Glomerular visceral epithelial cell (primary cell): ENCODE data around the gene DIS3L.
"Not testable (repeated sequence)": the region's sequence is repeated elsewhere in the genome, so short reads cannot be mapped to it uniquely, and the experiment has no call there.

Source experiments
- DNase-seq: peaks from one replicate; pipeline ENCODE4 v3.0.0-alpha.2; 2016; ENCODE audit errors: extremely low spot score

Gene DIS3L

DNA sequence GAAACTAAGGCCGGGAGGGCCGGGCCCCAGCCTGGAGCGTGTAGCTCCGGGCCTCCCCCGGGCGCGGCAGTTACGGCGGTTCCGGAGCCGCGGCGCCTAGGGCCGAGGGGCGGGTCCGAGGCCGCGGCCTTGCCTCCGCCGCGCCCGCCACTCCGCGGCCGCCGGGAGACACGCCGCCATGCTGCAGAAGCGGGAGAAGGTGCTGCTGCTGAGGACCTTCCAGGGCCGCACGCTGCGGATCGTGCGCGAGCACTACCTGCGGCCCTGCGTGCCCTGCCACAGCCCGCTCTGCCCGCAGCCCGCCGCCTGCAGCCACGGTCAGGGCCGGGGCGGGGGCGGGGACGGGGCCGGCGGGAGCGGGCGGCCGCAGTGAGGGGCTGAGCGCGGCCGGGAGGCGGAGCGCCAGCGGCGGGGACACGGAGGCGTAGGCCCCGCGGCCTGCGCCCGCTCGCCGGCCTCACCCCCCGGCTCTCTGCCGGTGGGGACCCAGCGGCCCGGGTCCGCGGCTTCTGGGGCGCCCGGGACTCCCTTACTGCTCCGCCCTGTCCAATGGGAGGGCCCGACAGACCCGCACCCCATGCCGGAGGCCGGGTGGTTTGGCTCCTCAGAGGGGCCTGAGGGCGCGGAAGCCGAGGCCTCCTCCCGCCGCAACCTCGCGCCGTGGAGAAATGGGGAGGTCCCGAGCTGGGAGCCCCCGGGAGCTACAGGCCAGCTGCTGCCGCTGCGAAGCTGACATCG lies at the start of gene DIS3L:
DIS3L (plus strand) TSS at position 150 of the 738 bp plus-strand sequence; CDS start at position 179, 29 bp downstream.
- peak; percentile 58 for DNase-seq

DNA sequence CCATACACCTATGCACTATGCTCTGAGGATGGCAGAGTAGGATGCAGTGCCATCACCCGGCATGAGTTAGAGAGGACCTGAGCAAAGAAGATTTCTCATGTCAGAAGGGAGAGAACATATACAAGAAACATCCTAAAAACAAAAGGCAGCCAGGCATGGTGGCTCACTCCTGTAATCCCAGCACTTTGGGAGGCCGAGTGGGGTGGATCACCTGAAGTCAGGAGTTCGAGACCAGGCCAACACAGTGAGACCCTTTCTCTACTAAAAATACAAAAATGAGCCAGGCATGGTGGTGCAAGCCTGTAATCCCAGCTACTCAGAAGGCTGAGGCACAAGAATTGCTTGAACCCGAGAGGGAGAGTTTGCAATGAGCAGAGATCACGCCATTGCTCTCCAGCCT lies 47.5 kb upstream of the DIS3L start:
- DNase-seq: not testable (repeated sequence)

DNA sequence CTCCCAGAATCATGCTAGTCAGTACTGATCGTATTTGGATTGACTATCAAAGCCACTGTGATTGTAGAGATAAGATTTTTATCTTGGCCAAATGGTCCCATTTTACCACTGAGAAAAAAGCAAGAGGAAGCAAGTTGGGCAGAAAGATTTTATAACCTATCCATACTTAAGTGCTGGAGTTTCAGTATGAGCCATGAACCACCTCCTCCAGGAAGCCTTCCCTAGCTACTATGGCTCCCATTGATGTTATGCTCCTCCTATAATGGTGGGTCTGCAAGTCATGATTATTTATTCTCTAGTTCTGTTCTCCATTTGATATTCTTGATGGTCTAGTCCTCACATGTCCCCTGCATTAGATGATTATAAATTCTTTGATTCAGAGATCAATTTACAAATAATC lies 46.4 kb upstream of the DIS3L start:
- no peak for DNase-seq

DNA sequence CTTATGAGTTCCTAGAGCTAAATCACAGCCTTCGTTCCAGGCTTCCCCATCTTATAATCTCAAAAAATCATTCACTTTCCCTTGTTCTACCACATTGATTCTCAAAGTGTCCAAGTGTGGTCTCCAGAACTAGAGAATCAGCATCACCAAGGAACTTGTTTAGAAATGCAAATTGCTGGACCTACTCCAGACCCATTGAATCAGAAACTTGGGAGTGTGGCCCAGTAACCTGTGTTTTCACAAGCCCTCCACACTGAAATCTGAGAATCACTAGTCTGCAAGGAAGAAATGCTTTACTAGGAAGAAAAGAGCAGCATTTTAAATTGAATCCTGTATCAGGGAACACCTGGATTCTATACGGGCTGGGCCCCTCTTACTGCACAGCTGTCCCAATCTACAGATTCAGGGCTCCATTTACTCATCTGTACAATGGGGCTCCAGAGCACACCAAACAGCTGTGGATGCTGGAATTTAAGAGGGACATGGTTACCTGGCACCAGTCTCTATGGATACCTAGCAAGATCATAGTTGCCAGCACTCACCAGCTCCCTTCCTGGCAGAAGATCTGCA lies 43.7 kb upstream of the DIS3L start:
- DNase-seq: no peak

DNA sequence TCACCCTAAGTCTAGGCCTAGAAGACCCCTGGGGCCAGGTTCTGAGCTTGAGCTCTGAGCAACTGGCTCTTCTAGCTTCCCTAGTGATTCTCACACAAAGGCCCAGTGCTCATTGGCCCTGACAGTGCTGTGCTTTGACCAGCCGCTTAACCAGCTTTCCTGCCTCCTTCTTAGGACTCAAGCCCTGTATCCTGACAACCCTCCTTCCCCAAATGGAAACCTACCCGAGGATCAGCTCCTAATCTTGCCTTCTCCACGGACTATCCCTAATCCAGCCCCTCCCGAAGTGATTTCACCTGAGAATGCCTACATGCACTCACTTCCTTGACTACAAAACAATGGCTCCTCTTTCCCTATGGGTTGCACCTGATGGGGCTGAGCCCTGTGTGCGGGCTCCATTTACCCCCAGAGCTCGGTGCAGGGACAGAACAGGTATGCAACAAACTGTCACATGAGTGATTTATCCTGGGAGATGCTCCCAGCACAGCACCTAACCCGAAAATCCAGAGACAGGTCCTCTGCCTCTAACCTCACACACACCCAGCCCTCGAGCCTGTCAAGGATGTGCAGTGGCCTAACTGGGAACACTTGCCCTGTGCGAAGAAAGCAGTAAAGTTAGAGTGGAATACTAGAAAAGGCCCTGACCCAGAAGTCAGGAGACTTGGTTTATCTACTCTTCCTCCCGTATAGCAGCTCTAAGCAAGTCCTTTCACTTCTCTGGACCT lies 42.1 kb upstream of the DIS3L start:
- no peak for DNase-seq

DNA sequence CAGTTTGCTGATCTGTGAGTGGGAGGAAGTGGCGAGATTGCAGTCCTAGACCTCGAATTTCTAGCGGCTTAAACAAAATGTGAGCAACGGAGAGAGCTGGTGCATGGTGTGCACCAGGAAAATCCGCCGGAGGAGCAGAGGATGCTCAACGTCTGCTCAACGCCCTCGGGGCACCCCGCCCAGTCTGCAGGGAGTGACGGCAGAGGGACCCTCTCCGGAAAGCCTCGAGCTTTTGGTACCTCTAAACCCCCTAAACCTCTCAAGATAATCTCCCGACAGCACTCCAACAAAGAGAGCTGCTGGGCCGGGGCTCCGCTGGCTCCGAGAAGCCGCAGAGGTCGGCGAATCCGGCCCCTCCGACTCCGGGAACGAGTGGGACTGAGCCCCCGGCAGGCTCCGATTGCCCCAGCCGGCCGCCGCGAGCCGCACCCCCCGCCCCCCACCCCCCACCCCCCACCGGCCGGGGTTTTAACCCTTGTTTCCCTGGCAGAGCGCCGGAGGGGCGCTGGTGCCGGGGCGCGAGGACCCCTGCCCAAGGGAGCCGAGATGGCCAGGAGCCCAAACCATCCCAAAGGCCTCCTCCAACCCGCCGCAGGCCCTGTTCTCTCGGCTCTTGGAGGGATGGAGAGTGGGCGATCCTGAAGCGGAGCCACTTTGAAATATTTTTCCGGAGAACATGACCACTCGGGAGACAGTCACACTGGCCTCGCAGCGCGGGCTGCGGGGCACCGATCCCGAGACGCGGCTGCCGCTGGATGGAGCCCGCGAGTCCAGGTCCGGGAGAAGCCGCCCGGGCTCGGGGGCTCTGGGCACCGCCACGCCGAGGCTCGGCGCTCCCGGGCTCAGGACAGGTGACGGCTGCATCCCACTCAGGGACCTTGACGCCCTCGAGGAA lies 41.3 kb upstream of the DIS3L start:
- peak; percentile 50 for DNase-seq

DNA sequence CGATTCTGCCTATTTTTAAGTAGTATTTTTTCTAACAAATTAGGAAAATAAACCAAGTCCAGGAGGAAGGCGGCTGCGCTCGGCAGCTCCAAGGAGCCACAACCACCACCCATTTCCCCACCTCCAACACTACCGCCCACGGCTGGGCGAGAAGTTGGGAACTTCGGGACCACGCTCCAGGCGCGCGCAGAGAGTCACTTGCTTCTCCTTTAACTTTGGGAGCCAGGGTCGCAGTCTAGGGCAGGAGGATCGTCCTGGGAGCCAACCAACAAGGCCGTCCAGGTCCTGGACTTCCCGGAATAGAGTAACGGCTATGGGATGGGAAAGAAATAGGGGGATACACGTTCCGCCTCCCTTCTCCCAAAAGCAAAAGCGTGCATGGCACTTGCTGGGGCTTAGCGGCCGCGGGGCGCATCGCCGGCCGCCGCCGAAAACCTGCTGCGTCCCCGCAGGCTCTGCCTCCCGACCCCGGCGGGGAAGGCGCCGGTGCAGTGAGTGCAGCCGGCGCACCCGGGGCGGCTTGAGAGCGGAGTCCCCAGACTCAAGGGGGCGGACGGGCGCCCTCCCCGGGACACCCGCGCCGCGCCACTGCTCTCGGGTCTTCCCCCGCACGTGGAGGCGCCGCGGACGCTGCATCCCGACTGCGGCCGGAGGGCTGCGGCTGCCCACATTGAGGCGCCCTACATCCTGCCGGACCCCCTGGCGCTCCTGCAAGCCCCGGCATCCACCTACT lies 40.5 kb upstream of the DIS3L start:
- DNase-seq: peak; percentile 5

DNA sequence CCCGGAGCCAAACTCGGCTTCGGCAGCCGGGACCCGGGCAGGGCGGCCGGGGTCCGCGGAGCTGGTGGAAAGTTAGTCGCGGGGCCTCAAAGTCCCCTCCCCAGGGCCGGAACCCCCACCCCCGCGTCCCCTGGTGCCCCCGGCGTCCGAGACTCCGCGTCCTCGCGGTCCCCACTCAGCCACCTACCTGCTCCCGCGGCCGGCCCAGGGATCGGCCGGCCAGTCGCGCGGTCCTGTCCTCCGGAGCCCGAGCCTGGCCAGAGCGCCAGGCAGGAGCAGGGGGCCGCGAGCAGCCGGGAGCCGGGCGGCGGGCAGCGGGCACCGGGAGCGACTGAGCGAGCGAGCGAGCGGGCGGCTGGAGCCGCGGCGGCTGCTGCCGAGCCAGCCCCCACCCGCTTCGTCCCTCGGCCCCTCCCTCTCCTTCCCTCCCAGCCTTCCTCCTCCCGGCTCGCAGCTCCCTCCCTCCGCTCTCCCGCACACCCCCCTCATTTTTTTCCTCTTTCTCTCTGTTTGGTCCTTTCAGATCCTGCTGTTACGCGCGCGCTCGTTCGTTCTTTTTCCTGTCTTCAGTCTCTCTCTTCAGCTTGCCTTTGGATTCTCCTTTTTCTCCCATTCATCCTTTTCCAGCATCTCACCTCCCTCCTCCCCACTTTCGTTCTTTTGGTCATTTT lies 39.8 kb upstream of the DIS3L start, which contains the start of gene MEGF11:
MEGF11 (minus strand) TSS at position 333 of the 671 bp plus-strand sequence. CDS start 125,347 bp downstream, outside the sequence.
- peak; percentile 17 for DNase-seq

DNA sequence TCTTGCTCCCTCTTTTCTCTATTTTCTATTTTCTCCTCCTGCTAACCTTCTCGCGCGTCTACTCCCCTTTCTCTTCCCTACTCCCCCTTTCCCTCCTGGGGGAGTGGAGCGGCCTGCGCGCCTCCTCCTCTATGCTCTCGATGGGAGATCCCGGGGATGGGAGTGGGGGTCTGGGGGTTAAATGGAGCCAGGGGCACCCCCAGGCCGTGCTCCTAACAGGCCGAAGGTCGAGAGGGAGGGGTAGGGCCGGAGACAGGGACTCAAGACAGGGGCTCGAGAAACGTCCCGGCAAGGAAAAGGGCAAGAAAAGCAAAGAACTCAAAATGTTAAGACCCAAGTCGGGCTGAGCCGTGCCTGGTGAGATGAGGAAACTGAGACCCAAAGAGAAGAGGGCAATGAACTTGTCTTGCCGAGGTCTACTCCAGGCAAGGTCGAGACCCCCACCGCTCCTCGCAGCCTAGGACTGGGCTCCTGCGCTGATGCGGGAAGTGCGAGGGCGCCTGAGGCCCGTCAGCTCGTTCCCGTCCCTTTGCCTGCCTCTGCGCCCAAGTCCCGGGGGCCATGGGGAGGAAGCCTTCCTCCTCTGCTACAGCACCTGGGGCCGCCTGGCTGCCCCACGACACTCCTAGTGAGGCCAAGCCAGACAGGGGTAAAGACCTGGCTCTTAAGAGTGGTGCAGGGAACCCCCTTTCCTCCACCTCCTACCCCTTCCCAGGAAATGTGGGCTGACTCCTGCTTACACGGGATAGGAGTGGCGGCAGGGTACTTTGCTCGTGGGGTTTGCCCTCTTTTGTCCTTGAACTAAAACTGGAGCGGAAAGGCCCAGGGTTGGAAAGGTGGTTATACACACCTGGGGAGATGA lies 39.0 kb upstream of the DIS3L start:
- no peak for DNase-seq

DNA sequence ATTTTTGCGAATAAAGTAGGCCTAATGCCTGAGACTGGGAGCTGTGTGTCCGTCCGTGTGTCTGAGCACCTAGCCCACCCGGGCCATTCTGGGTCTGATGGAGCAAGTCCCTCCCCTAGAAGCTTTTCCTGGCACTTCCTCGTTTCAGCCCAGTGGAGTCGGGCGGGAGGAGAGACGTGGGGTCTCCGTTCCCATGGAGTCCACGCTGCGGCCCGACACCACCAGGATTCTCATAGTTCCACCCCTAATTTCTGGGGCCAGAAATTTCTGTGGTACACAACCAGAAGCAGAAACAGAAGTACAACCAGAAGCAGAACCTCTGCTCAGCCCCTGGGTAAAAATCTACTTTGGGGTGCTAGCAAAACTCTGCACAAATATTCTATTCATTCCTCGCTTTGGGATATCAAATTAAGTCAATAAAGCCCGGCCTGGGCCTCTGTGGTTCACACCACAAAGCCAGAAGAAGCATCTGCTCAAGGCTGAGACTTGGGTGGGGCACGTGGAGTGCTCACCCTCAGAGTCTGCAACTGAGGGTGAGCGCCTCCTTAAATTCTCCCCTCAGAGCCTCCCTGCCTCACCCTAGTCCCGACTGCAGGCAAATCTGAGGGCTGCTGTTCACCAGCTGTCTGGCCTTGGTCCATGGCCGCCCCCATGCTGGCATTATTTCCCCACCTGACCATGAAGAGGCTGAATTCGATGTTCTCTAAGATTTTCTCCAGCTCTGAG lies 38.3 kb upstream of the DIS3L start:
- no peak for DNase-seq

DNA sequence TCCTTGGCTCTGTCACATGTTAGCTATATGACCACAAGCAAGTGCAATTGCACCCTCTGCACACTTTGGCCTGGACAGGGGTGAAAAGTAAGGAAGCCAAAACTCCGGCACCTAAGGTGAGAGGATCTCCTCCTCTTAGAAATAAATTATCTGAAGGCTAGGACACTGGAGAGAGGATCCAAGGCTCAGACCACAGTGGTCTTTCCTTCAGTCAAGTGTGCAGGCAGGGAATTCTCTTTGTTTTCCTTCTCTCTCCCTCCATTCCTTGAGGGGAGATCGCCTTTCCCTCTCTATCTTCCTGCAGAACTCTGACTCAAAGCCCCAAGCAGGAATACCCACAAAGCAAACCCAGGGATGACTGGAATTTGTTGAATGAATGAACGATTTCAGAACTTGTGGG lies 36.7 kb upstream of the DIS3L start:
- no peak for DNase-seq

DNA sequence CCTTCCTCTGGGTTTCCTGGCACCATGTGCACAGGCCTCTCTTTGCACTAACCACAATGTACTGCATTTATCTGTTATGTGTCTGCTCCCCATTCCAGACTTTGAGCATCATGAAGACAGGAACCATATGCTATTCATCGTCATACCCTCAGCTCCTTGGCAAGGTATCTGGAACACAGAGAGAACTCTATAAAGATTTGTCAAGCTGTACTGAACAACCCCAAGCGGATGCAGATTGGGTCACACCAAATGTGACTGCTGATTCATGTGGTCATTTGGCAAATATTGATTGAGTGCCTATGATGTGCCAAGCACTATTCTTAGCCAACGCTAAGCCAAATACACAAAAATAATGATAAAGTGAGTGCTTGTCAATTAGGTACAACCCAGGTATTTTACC lies 32.3 kb upstream of the DIS3L start:
- no peak for DNase-seq

DNA sequence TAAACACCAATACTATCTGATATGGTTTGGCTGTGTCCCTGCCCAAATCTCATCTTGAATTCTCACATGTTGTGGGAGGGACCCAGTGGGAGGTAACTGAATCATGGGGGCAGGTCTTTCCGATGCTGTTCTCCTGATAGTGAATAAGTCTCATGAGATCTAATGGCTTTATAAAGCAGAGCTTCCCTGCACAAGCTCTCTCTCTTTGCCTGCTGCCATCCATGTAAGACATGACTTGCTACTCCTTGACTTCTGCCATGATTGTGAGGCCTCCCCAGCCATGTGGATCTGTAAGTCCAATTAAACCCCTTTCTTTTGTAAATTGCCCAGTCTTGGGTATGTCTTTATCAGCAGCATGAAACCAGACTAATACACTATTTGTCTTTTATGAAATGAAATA lies 30.5 kb upstream of the DIS3L start:
- not testable (repeated sequence) for DNase-seq

DNA sequence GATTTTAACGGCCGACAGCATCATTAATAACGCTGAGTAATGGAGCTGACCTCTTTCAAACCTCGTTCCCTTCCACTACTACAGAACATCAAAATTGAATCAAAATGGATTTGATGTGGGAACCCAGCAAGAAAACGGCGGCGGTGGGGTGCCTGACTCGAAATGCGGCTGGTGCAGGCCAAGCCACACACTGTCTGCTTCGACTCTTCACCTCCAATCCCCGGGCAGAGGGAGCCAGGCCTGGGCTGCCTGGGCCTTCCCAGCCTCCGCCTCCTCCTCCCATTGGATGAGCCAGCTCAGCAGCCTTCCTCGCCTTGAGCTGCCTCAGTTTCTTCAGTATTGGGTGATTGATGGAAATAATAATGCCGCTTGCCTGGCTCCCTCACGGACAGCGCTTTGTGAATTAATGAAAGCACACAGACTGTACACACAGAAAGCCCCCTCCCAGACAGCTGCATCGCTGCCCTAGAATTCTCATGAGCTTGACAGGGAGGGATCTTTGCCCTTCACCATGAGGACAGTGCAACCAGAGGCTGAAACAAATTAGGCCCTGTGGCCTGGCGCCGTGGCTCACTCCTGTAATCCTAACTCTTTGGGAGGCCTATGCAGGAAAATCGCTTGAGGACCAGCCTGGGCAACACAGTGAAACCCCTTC lies 28.4 kb upstream of the DIS3L start:
- DNase-seq: no peak

DNA sequence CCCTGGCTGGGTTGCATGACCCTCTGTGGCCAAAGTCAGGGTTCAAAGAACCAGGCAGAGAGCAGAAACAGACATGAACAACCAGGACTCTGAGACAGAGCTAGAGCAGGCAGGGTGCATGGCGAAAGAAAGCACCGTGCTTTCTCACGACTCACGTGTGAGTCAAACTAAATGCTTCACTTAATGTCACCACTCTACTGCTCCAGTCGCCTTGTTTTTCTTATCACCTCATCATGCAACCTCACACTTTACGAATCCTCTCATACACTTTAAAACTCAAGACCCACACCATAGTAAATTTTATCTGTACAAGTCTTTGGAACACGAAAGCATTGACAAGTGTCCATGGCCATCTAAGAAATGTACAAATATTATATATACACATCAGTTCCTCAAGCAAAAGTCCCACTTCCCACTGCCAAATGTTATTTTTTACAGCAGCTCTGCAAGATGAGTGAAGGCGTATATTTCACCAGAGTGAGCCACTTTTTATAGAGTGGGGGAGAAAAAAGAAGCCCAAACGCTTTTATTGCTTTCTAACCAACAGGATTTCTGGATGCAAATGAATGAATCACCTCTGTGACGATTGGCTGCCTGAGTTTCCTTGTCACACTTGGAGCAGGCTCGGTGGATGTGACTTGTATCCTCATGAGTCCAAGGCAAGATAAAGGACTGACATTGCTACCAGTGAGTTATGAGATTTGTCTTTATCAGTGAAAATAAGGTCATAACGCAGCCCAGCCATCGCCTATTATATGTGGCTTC lies 23.9 kb upstream of the DIS3L start:
- peak; percentile 57 for DNase-seq

DNA sequence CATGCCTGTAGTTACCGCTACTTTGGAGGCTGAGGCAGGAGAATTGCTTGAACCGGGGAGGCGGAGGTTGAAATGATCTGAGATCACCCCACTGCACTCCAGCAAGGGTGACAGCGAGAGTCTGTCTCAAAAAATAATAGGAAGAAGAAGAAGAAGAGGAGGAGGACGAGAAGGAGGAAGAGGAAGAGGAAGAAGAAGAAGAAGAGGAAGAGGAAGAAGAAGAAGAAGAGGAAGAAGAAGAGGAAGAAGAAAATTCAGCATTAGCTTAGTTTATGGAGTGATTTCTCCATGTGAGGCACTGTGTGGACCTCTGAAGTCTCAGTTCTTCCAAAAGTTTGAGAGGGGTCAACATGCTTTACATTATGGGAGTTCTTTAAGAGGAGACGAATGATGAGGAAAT lies 22.4 kb upstream of the DIS3L start:
- DNase-seq: no peak

DNA sequence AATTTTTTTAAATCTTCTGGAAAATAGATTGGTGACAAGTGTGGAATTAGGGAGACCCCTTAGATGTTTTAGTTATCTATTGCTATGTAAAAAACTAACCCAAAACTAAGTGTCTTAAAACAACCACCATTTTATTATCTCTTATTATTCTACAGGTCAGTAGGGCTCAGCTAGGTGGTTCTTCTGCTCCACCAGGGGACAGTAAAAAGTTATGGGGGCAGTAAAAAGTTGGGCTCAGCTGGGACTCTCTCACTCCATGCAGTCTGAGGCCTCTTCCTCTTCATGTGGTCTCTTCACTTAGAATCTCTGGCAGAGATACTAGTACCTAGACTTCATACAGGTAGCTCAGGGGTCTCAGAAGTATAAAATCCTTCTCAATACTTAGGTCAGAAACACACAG lies 18.0 kb upstream of the DIS3L start:
- DNase-seq: no peak

DNA sequence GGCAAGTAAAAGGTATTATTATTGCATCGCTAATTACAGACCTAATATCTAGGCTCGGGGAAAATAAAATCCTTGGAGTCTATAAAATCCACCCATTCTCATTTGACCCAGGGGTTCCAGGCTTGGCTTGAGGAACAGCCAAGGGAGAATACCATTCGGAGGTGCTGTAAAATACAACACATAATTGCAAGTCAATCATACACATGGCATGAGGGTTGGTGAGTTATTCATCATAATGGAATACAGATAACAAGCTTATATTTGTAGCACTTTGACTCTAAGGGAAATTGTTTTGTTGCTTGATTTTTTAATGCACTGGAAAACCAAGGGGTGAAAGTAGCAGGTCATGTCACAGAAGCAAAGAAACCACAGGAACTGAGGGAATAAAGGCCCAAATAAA lies 16.8 kb upstream of the DIS3L start:
- no peak for DNase-seq
